Kidney (tissue), 14 donors: ENCODE measurements around the gene CCDC169. TPM values are rescaled to one million over a fixed set of nuclear protein-coding genes. Genes with fewer than 3 reads are reported as not detected.
"Not testable (repeated sequence)": the region's sequence is repeated elsewhere in the genome, so short reads cannot be mapped to it uniquely, and the experiment has no call there.

Experiments
- DNase-seq, 5 donors: peaks; one replicate each; pipeline ENCODE4 v3.0.0-alpha.2; 2013 to 2020
- FAIRE-seq: peaks from 2 replicates; lab custom pipeline; 2012; peaks lifted over from hg19 to GRCh38; lab: Jason Lieb, UNC
- H3K27ac ChIP-seq, 2 donors: one replicate each; pipeline ENCODE4 v1.7.0; 2013; ENCODE audit warnings: low read depth in 2 of 2, low read length in 2 of 2, inconsistent platforms in 1 of 2
- H3K27me3 ChIP-seq: one replicate; pipeline ENCODE4 v1.7.1; 2013; ENCODE audit warnings: low read length, inconsistent platforms; ENCODE audit not compliant: control insufficient read depth, insufficient read depth
- H3K36me3 ChIP-seq, 3 donors: one replicate each; pipeline versions ENCODE4 v1.7.0 to v1.7.1; 2013; ENCODE audit warnings: low read length in 3 of 3, control low read depth in 1 of 3, inconsistent platforms in 1 of 3; ENCODE audit not compliant: insufficient read depth in 3 of 3, control insufficient read depth in 2 of 3
- H3K4me1 ChIP-seq, 3 donors: one replicate each; pipeline versions ENCODE4 v1.7.0 to v1.7.1; 2013; ENCODE audit warnings: low read length in 3 of 3, inconsistent platforms in 1 of 3, low read depth in 1 of 3; ENCODE audit not compliant: control insufficient read depth in 2 of 3, insufficient read depth in 2 of 3
- H3K4me3 ChIP-seq, 3 donors: one replicate each; pipeline versions ENCODE4 v1.7.0 to v1.8.1; 2013; ENCODE audit warnings: low read length in 3 of 3, control low read depth in 1 of 3, inconsistent platforms in 1 of 3
- H3K9ac ChIP-seq, 3 donors: one replicate each; pipeline versions ENCODE4 v1.7.0 to v1.7.1; 2013; ENCODE audit warnings: low read length in 3 of 3, control low read depth in 1 of 3, inconsistent platforms in 1 of 3
- H3K9me3 ChIP-seq, 3 donors: one replicate each; pipeline versions ENCODE4 v1.7.0 to v1.7.1; 2013; ENCODE audit warnings: low read length in 3 of 3, control low read depth in 1 of 3, inconsistent platforms in 1 of 3; ENCODE audit not compliant: control insufficient read depth in 2 of 3, insufficient read depth in 1 of 3
- CTCF ChIP-seq: IDR thresholded peaks from 3 replicates; pipeline ENCODE4 v1.5.1; 2012; ENCODE audit warnings: mild to moderate bottlenecking, moderate library complexity, borderline replicate concordance; ENCODE audit not compliant: insufficient read depth; ENCODE audit errors: extremely low read depth
- intact Hi-C: fragments of 100-400 bp; cut with DNase I; formaldehyde crosslinking; loops from one replicate; pipeline ENCODE4 v1.11.1; 2022
- polyA plus RNA-seq: library from polyadenylated mRNA; stranded (reverse); fragments of 350-450 nt; fragmentation: Illumina TruSeq; extraction: RNeasy Lipid Tissue Mini Kit (QIAGEN cat#74804); gene quantifications from one replicate; pipeline ENCODE4 v1.2.3, GENCODE V29; 2014; ENCODE audit warnings: low read depth, low replicate concordance; ENCODE audit not compliant: insufficient read depth
- total RNA-seq: library from RNA; stranded (reverse); fragmentation: NEBNext Ultra II Directional; extraction: Animal tissue kit (Norgen Biotek cat#: 25700); gene quantifications from one replicate; pipeline ENCODE4 v1.2.1, GENCODE V29; 2021
- donor health status: control.
- donor health status: control.
- donor health status: control.
- donor health status: control.
- donor health status: control.
- donor health status: DM: yes; HTN: yes; CAD: no.
- donor health status: Normal renal cell carcinoma (clear cell type).

Gene CCDC169
- total and polyA plus RNA-seq, 2 donors from 2014 or later, result 1.5 to 2.5 TPM

- H3K9ac ChIP-seq, result no peak overlapping the region
- no peaks in the 10 kb centered on the region for H3K4me1 ChIP-seq
- H3K9me3 ChIP-seq, result no peaks in the 10 kb centered on the region
- FAIRE-seq (no peak), DNase-seq (no peak)
- no peak for TF ChIP-seq CTCF
- no peak overlapping the region for H3K4me3 ChIP-seq
- H3K27ac ChIP-seq, result no peak overlapping the region
- peaks cover 4 to 38% (median 29%) of the 10 kb centered on the region in 3 donors for H3K36me3 ChIP-seq
- intact Hi-C loops, result no loop called here
- no peaks in the 10 kb centered on the region for H3K27me3 ChIP-seq
Measured at GRCh38 chr13:36310417-36311108, 12.9 kb upstream of the CCDC169 start.

DNA sequence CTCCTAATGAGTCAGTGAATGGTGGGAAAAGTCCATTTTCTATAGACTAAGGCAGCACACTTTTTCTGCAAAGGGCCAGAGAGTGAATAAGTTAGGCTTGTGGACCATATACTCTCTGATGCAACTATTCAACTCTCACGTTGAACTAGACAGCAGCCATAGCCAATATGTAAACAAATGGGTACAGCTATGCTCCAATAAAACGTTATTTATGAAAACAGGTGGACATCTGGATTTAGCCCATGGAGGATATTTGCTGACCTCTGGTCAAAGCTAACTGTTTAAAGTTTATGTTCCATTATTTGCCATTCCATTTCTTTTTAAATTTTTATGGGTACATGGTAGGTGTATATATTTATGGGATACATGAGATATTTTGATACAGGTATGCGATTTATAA, 4.7 kb upstream of the CCDC169 start:
- Histone ChIP-seq H3K27ac (no peak overlapping the region), H3K4me3 (no peak overlapping the region), H3K36me3 (peaks cover 0 to 5% (median 0%) of the 10 kb centered on the region in 3 donors), H3K27me3 (no peaks in the 10 kb centered on the region), H3K9ac (no peak overlapping the region), H3K4me1 (peaks cover 0 to 7% (median 7%) of the 10 kb centered on the region in 3 donors), H3K9me3 (no peaks in the 10 kb centered on the region)
- DNase-seq (no peak), FAIRE-seq (no peak)
- TF ChIP-seq CTCF, result no peak
- intact Hi-C loops, result no loop called here

- H3K9ac ChIP-seq, FAIRE-seq, H3K36me3 ChIP-seq, H3K27ac ChIP-seq, H3K4me3 ChIP-seq, H3K4me1 ChIP-seq, intact Hi-C loops, DNase-seq, H3K9me3 ChIP-seq, H3K27me3 ChIP-seq: not testable (repeated sequence)
Measured at GRCh38 chr13:36299469-36299868, 1.9 kb upstream of the CCDC169 start.

- intact Hi-C loops, result no loop called here
- DNase-seq, result peak in 1 of 5 donors; percentile 20
- Histone ChIP-seq H3K27ac (no peak overlapping the region), H3K9ac (peak overlapping the region in 1 of 3 donors; percentile 70), H3K9me3 (no peaks in the 10 kb centered on the region), H3K4me3 (peak overlapping the region in 1 of 3 donors; percentile 85), H3K36me3 (no peaks in the 10 kb centered on the region), H3K27me3 (no peaks in the 10 kb centered on the region), H3K4me1 (peaks cover 0 to 7% (median 7%) of the 10 kb centered on the region in 3 donors)
- FAIRE-seq, result no peak
- no peak for TF ChIP-seq CTCF
Measured at GRCh38 chr13:36298535-36299068, 988 bp upstream of the CCDC169 start.
